Measurements from ENCODE around the gene EBF3. TPM values are rescaled to one million over a fixed set of nuclear protein-coding genes. Genes with fewer than 3 reads are reported as not detected.

EBF3 gene
- total RNA-seq, 1 experiment from 2014 or later, result 0.22 TPM

GRCh38 chr10:129978322-129978721 is 14.2 kb upstream of the EBF3 start:
- Mint-ChIP-seq H3K4me3 (no peak overlapping the region), H3K27me3 (ENCODE audit: low read depth) (peaks cover 80% of the 10 kb centered on the region), H3K4me1 (peaks cover 5 to 7% of the 10 kb centered on the region in 2 experiments; a peak in 3 of 4 replicates), H3K27ac (no peak overlapping the region), H3K36me3 (ENCODE audit: insufficient read depth in 1 of 3, low read depth in 3 of 3) (no peaks in the 10 kb centered on the region; a peak in 1 of 7 replicates), H3K9me3 (peaks cover 11 to 12% of the 10 kb centered on the region in 2 experiments)
- Histone ChIP-seq H2BK15ac (ENCODE audit: low read depth, low read length) (no peak overlapping the region), H4K20me1 (ENCODE audit: control insufficient read depth, insufficient read depth, insufficient read length) (no peaks in the 10 kb centered on the region), H2AK5ac (ENCODE audit: insufficient read length, low read length) (no peak overlapping the region), H3K23me2 (ENCODE audit: insufficient read length, low read depth, low read length, poor library complexity, severe bottlenecking) (no peaks in the 10 kb centered on the region), H3K23ac (ENCODE audit: insufficient read length, low read depth, low read length) (no peak overlapping the region), H3K4ac (ENCODE audit: low read depth, low read length) (no peak overlapping the region), H4K91ac (ENCODE audit: insufficient read length, low read depth, low read length) (no peak overlapping the region), H2AFZ (ENCODE audit: low read length) (no peak overlapping the region), H3T11ph (ENCODE audit: low read length) (no peak overlapping the region), H4K5ac (ENCODE audit: insufficient read length, low read depth, low read length) (no peak overlapping the region), H2BK5ac (ENCODE audit: insufficient read length, low read length) (no peak overlapping the region), H3K9me3 (ENCODE audit: control insufficient read depth, low read depth, low read length) (no peaks in the 10 kb centered on the region), H3K27ac (ENCODE audit: insufficient read length, low read depth, low read length) (no peak overlapping the region), H2BK120ac (ENCODE audit: low read depth, low read length, poor library complexity, severe bottlenecking) (no peak overlapping the region), H3K56ac (ENCODE audit: insufficient read length, low read depth, low read length) (no peak overlapping the region), H2BK12ac (ENCODE audit: insufficient read length, low read depth, low read length) (no peak overlapping the region), H3K4me1 (ENCODE audit: insufficient read depth, low read length) (no peaks in the 10 kb centered on the region), H2BK20ac (ENCODE audit: low read depth, low read length, poor library complexity, severe bottlenecking) (no peak overlapping the region), H3K27me3 (ENCODE audit: insufficient read depth, low read length) (peaks cover 9% of the 10 kb centered on the region), H3K14ac (ENCODE audit: insufficient read depth, low read length) (no peak overlapping the region), H3K9ac (ENCODE audit: extremely low read depth, insufficient read length, low read length) (no peak overlapping the region), H3K79me2 (ENCODE audit: insufficient read depth, low read length) (no peaks in the 10 kb centered on the region), H4K8ac (replicated peaks; ENCODE audit: insufficient read length, low read depth, low read length) (no peak overlapping the region), H3K18ac (ENCODE audit: insufficient read length, low read depth, low read length) (no peak overlapping the region), H3K79me1 (ENCODE audit: insufficient read depth, low read depth, low read length, poor library complexity, severe bottlenecking) (no peaks in the 10 kb centered on the region), H3K4me2 (ENCODE audit: insufficient read depth, insufficient read length, low read length) (no peak overlapping the region)
- no peak for DNase-seq
- WGBS (ENCODE audit: extremely low coverage, insufficient read length, low lambda C conversion rate), result no CpG with 5 or more reads among the region's 1 CpG
- TF ChIP-seq CTCF (conservative IDR thresholded peaks at IDR 0.05), result no peak
